Nephron (organoid): ENCODE measurements around the gene ARHGEF10L.

Source experiments
- H3K27ac Mint-ChIP-seq, 3 experiments: 2 replicates each; pipeline ENCODE4 v1.8.0; 2020; ENCODE audit warnings: mixed read lengths in 3 of 3, mild to moderate bottlenecking in 2 of 3, moderate library complexity in 1 of 3
- H3K27me3 Mint-ChIP-seq: 2 replicates; pipeline ENCODE4 v1.8.0; 2021; ENCODE audit warnings: low read depth, mild to moderate bottlenecking, moderate library complexity, mixed read lengths
- H3K36me3 Mint-ChIP-seq: 2 replicates; pipeline ENCODE4 v1.8.0; 2020; ENCODE audit warnings: low read depth, mixed read lengths
- H3K4me1 Mint-ChIP-seq: 2 replicates; pipeline ENCODE4 v1.8.0; 2020; ENCODE audit warnings: mixed read lengths
- H3K4me3 Mint-ChIP-seq, 3 experiments: 2 replicates each; pipeline ENCODE4 v1.8.0; 2020; ENCODE audit warnings: mild to moderate bottlenecking in 3 of 3, mixed read lengths in 3 of 3, moderate library complexity in 2 of 3
- H3K9me3 Mint-ChIP-seq: 2 replicates; pipeline ENCODE4 v1.8.0; 2020; ENCODE audit warnings: mixed read lengths
- CTCF ChIP-seq, 3 experiments: fragments of 200-600 bp; sonication (generic); IDR thresholded peaks; one replicate each; pipeline ENCODE4 v1.5.0; 2021; ENCODE audit warnings: antibody characterized with exemption in 3 of 3; ENCODE audit not compliant: unreplicated experiment in 3 of 3

Gene ARHGEF10L

DNA sequence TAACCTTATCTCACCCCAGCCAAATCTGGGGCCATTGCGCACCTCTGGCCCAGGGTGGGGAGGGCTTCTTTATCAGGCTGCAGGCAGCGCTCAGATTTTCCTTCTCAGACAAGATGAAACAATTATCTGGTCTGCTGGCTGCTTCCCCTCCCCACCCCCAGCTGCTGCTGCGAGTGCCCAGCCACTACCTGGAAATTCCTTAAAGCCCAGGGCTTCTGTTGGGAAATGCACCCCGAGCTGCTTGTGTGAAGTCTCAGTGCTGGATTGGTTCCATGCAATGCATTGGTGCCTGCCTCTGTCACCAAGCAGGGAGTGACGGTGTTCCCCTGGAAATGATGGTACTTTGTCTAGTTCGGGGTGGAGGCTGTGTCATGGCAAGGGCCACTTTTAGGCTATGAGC, 197.1 kb downstream of the ARHGEF10L start:
- Mint-ChIP-seq H3K9me3 (no peaks in the 10 kb centered on the region), H3K4me1 (peaks cover 12% of the 10 kb centered on the region), H3K4me3 (no peak overlapping the region), H3K27me3 (peaks cover 49% of the 10 kb centered on the region), H3K27ac (no peak overlapping the region), H3K36me3 (no peaks in the 10 kb centered on the region)
- TF ChIP-seq CTCF (IDR thresholded peaks at IDR 0.05; ENCODE audit: unreplicated experiment in 3 of 3): no peak

DNA sequence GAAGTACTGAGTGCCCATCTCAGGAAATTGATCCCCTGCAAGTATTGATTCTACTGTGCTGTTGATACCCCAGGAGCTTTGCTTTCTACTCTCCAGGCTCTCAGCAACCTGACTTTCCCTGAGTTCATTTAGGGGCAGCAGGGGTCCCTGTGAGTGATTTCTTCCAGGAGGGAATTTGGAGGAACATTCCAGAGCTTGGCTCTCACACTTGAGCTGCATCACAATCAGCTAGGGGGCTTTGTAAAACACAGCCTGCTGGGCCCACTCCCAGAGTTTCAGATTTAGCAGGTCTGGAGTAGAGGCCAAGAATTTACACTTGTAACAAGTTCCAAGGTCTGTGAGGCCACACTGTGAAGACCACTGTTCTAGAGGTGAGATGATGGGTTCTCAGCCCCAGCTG, 199.6 kb downstream of the ARHGEF10L start:
- no peaks in the 10 kb centered on the region for H3K9me3 Mint-ChIP-seq
- no peak for TF ChIP-seq CTCF (IDR thresholded peaks at IDR 0.05; ENCODE audit: unreplicated experiment in 3 of 3)
- H3K27ac Mint-ChIP-seq: no peak overlapping the region
- no peaks in the 10 kb centered on the region for H3K36me3 Mint-ChIP-seq
- H3K4me3 Mint-ChIP-seq: no peak overlapping the region
- H3K27me3 Mint-ChIP-seq: peaks cover 42% of the 10 kb centered on the region
- peaks cover 23% of the 10 kb centered on the region for H3K4me1 Mint-ChIP-seq

- Mint-ChIP-seq H3K27ac (no peak overlapping the region), H3K36me3 (no peaks in the 10 kb centered on the region), H3K4me1 (peaks cover 33% of the 10 kb centered on the region), H3K27me3 (peaks cover 30% of the 10 kb centered on the region), H3K9me3 (no peaks in the 10 kb centered on the region), H3K4me3 (no peak overlapping the region)
- no peak for TF ChIP-seq CTCF (IDR thresholded peaks at IDR 0.05; ENCODE audit: unreplicated experiment in 3 of 3)
These were observed 201.6 kb downstream of the ARHGEF10L start for GRCh38 chr1:17741052-17741451.

DNA sequence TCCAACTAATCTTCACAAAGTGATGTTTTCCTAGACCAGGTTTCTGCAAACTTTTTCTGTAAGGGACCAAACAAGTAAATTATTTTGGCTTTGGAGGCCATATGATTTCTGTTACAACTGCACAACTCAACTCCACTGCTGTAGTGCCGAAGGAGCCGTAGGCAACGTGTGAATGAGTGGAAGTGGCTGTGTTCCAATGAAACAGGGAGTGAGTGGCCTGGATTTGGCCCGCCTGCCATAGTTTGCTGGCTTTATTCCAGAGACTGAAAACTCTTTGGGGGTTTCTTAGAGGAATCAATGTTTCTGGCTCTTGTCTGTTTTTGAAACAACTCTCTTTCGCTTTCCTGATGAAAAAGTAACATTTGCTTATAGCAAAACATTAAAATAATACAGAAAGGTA, 203.1 kb downstream of the ARHGEF10L start:
- H3K9me3 Mint-ChIP-seq: no peaks in the 10 kb centered on the region
- no peaks in the 10 kb centered on the region for H3K36me3 Mint-ChIP-seq
- no peak for TF ChIP-seq CTCF (IDR thresholded peaks at IDR 0.05; ENCODE audit: unreplicated experiment in 3 of 3)
- H3K4me3 Mint-ChIP-seq: peak overlapping the region in 2 of 3 experiments; percentile 32 to 48
- peak overlapping the region; percentile 49 to 95 (median 92) for H3K27ac Mint-ChIP-seq
- H3K27me3 Mint-ChIP-seq: peaks cover 27% of the 10 kb centered on the region
- peaks cover 33% of the 10 kb centered on the region for H3K4me1 Mint-ChIP-seq

GRCh38 chr1:17743008-17743647, 203.6 kb downstream of the ARHGEF10L start:
- peak overlapping the region; percentile 49 to 95 (median 92) for H3K27ac Mint-ChIP-seq
- peak overlapping the region in 2 of 3 experiments; percentile 56 to 59 for H3K4me3 Mint-ChIP-seq

More at GRCh38 chr1:17743008-17743647, 203.6 kb downstream of the ARHGEF10L start:
- peaks cover 26% of the 10 kb centered on the region for H3K27me3 Mint-ChIP-seq
- H3K9me3 Mint-ChIP-seq: no peaks in the 10 kb centered on the region
- no peak for TF ChIP-seq CTCF (IDR thresholded peaks at IDR 0.05; ENCODE audit: unreplicated experiment in 3 of 3)
- H3K36me3 Mint-ChIP-seq: no peaks in the 10 kb centered on the region
- H3K4me1 Mint-ChIP-seq: peaks cover 33% of the 10 kb centered on the region
